H9 (cell line): ENCODE measurements around the gene ZMYM2. TPM values are rescaled to one million over a fixed set of nuclear protein-coding genes. Genes with fewer than 3 reads are reported as not detected.

Experiments
- DNase-seq: peaks from one replicate; pipeline ENCODE4 v3.0.0-alpha.2; 2017
- H2AFZ ChIP-seq: one replicate; pipeline ENCODE4 v1.6.1; 2013; ENCODE audit warnings: mild to moderate bottlenecking, low read length, control low read depth, moderate library complexity
- H2AK5ac ChIP-seq: 2 replicates; pipeline ENCODE4 v1.6.1; 2013; ENCODE audit warnings: low read length, control low read depth, mixed read lengths; ENCODE audit not compliant: insufficient read length
- H2BK120ac ChIP-seq: one replicate; pipeline ENCODE4 v1.6.1; 2013; ENCODE audit warnings: low read depth, mild to moderate bottlenecking, low read length, control low read depth, inconsistent platforms; ENCODE audit not compliant: poor library complexity, severe bottlenecking
- H2BK12ac ChIP-seq: 2 replicates; pipeline ENCODE4 v1.6.1; 2013; ENCODE audit warnings: low read length, control low read depth, mixed read lengths, low read depth; ENCODE audit not compliant: insufficient read length
- H2BK15ac ChIP-seq: 2 replicates; pipeline ENCODE4 v1.6.1; 2013; ENCODE audit warnings: low read depth, low read length, control low read depth
- H2BK20ac ChIP-seq: one replicate; pipeline ENCODE4 v1.6.1; 2013; ENCODE audit warnings: low read depth, mild to moderate bottlenecking, low read length, control low read depth, inconsistent platforms; ENCODE audit not compliant: poor library complexity, severe bottlenecking
- H2BK5ac ChIP-seq: 2 replicates; pipeline ENCODE4 v1.6.1; 2013; ENCODE audit warnings: low read length, control low read depth, mixed read lengths; ENCODE audit not compliant: insufficient read length
- H3K14ac ChIP-seq: 2 replicates; pipeline ENCODE4 v1.6.1; 2013; ENCODE audit warnings: low read length, control low read depth; ENCODE audit not compliant: insufficient read depth
- H3K18ac ChIP-seq: 2 replicates; pipeline ENCODE4 v1.6.1; 2013; ENCODE audit warnings: low read depth, mild to moderate bottlenecking, mixed read lengths, low read length, control low read depth; ENCODE audit not compliant: insufficient read length
- H3K23ac ChIP-seq: 2 replicates; pipeline ENCODE4 v1.6.1; 2013; ENCODE audit warnings: low read length, control low read depth, mixed read lengths, low read depth; ENCODE audit not compliant: insufficient read length
- H3K23me2 ChIP-seq: 2 replicates; pipeline ENCODE4 v1.6.1; 2013; ENCODE audit warnings: low read depth, mild to moderate bottlenecking, mixed read lengths, low read length, control low read depth; ENCODE audit not compliant: insufficient read length, poor library complexity, severe bottlenecking
- H3K27ac ChIP-seq: 2 replicates; pipeline ENCODE4 v1.5.1; 2013; ENCODE audit warnings: low read length, control low read depth, mixed read lengths, low read depth; ENCODE audit not compliant: insufficient read length
- H3K27me3 ChIP-seq: 2 replicates; pipeline ENCODE4 v1.6.1; 2013; ENCODE audit warnings: low read length, control low read depth, inconsistent platforms; ENCODE audit not compliant: insufficient read depth
- H3K4ac ChIP-seq: 2 replicates; pipeline ENCODE4 v1.6.1; 2013; ENCODE audit warnings: low read depth, mild to moderate bottlenecking, control low read depth, inconsistent platforms, low read length, moderate library complexity
- H3K4me1 ChIP-seq: 2 replicates; pipeline ENCODE4 v1.6.1; 2013; ENCODE audit warnings: low read length, control low read depth, inconsistent platforms; ENCODE audit not compliant: insufficient read depth
- H3K4me2 ChIP-seq: 2 replicates; pipeline ENCODE4 v1.6.1; 2013; ENCODE audit warnings: low read length, control low read depth, mixed read lengths; ENCODE audit not compliant: insufficient read length, insufficient read depth
- H3K56ac ChIP-seq: 2 replicates; pipeline ENCODE4 v1.6.1; 2013; ENCODE audit warnings: low read depth, mild to moderate bottlenecking, mixed read lengths, low read length, control low read depth; ENCODE audit not compliant: insufficient read length
- H3K79me1 ChIP-seq: 2 replicates; pipeline ENCODE4 v1.6.1; 2013; ENCODE audit warnings: low read depth, mild to moderate bottlenecking, moderate library complexity, low read length, control low read depth, inconsistent platforms; ENCODE audit not compliant: insufficient read depth, poor library complexity, severe bottlenecking
- H3K79me2 ChIP-seq: 2 replicates; pipeline ENCODE4 v1.6.1; 2013; ENCODE audit warnings: low read length, control low read depth, inconsistent platforms; ENCODE audit not compliant: insufficient read depth
- H3K9ac ChIP-seq: 2 replicates; pipeline ENCODE4 v1.6.1; 2013; ENCODE audit warnings: low read length, control low read depth, mixed read lengths; ENCODE audit not compliant: insufficient read length; ENCODE audit errors: extremely low read depth
- H3K9me3 ChIP-seq: one replicate; pipeline ENCODE4 v1.6.1; 2013; ENCODE audit warnings: low read depth, low read length, inconsistent platforms; ENCODE audit not compliant: control insufficient read depth
- H3T11ph ChIP-seq: one replicate; pipeline ENCODE4 v1.6.1; 2013; ENCODE audit warnings: mild to moderate bottlenecking, low read length, control low read depth, inconsistent platforms
- H4K20me1 ChIP-seq: one replicate; pipeline ENCODE4 v1.6.1; 2013; ENCODE audit not compliant: control insufficient read depth, insufficient read length, insufficient read depth
- H4K5ac ChIP-seq: 2 replicates; pipeline ENCODE4 v1.6.1; 2013; ENCODE audit warnings: low read depth, mild to moderate bottlenecking, mixed read lengths, low read length, control low read depth; ENCODE audit not compliant: insufficient read length
- H4K8ac ChIP-seq: replicated peaks from 2 replicates; pipeline ENCODE4 v1.6.1; 2013; ENCODE audit warnings: low read length, control low read depth, mixed read lengths, low read depth; ENCODE audit not compliant: insufficient read length
- H4K91ac ChIP-seq: 2 replicates; pipeline ENCODE4 v1.6.1; 2013; ENCODE audit warnings: low read depth, mild to moderate bottlenecking, moderate library complexity, mixed read lengths, low read length, control low read depth; ENCODE audit not compliant: insufficient read length
- H3K27ac Mint-ChIP-seq, 3 experiments: 2 replicates in 2 of 3; 3 replicates in 1 of 3; pipeline ENCODE4 v1.8.0; 2020 to 2021; ENCODE audit warnings: mixed read lengths in 3 of 3, mild to moderate bottlenecking in 1 of 3, moderate library complexity in 1 of 3
- H3K27me3 Mint-ChIP-seq: 2 replicates; pipeline ENCODE4 v1.8.0; 2021; ENCODE audit warnings: low read depth, mild to moderate bottlenecking, moderate library complexity, mixed read lengths
- H3K36me3 Mint-ChIP-seq, 3 experiments: 2 replicates in 2 of 3; 3 replicates in 1 of 3; pipeline ENCODE4 v1.8.0; 2020 to 2021; ENCODE audit warnings: low read depth in 3 of 3, mixed read lengths in 3 of 3; ENCODE audit not compliant: insufficient read depth in 1 of 3
- H3K4me1 Mint-ChIP-seq, 2 experiments: 2 replicates each; pipeline ENCODE4 v1.8.0; 2020; ENCODE audit warnings: mixed read lengths in 2 of 2
- H3K4me3 Mint-ChIP-seq, 2 experiments: 2 replicates in 1 of 2; 3 replicates in 1 of 2; pipeline ENCODE4 v1.8.0; 2020 to 2021; ENCODE audit warnings: mild to moderate bottlenecking in 2 of 2, mixed read lengths in 2 of 2, moderate library complexity in 1 of 2
- H3K9me3 Mint-ChIP-seq, 2 experiments: 2 replicates in 1 of 2; 3 replicates in 1 of 2; pipeline ENCODE4 v1.8.0; 2020; ENCODE audit warnings: mild to moderate bottlenecking in 2 of 2, mixed read lengths in 2 of 2, moderate library complexity in 1 of 2
- WGBS: extraction: QIAGEN DNeasy Blood & Tissue Kit; methylation state at CpG from one replicate; pipeline ENCODE4 v1.1.7; 2013; ENCODE audit warnings: missing lambda C conversion rate, low lambda C conversion rate, mixed read lengths; ENCODE audit not compliant: insufficient read length; ENCODE audit errors: extremely low coverage; 5-methylcytosine and 5-hydroxymethylcytosine counted together
- total RNA-seq: library from RNA; stranded (reverse); gene quantifications from 2 replicates; pipeline ENCODE4 v1.2.1, GENCODE V29; 2021
- TF ChIP-seq, protein P1 (sequence below): fragments of 200-600 bp; sonication (generic); conservative IDR thresholded peaks from 3 replicates; pipeline ENCODE4 v1.8.0; 2021; ENCODE audit warnings: antibody characterized with exemption, mild to moderate bottlenecking

ZMYM2 gene
- total RNA-seq, 1 experiment from 2014 or later: 173 TPM

DNA sequence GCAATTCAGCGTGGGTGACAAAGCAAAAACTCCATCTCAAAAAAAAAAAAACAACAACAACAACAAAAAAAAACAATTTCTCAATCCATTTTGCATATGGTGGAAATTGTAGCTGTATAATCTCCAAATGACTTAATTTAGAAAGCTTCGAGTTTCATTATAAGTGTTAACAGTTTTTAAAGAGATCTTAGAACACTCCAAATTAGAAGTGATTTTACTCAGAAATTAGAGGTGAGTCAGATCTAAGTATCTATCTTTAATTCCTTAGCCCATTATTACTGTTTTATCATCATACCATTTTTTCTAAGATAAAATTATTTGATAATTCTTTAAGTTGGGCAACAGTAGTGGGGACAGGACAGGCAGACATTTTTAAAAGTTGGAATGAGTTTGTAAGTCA is 60.5 kb downstream of the ZMYM2 start:
- H3K4ac ChIP-seq: no peak overlapping the region
- no peak overlapping the region for H4K91ac ChIP-seq
- TF ChIP-seq, protein P1, sequence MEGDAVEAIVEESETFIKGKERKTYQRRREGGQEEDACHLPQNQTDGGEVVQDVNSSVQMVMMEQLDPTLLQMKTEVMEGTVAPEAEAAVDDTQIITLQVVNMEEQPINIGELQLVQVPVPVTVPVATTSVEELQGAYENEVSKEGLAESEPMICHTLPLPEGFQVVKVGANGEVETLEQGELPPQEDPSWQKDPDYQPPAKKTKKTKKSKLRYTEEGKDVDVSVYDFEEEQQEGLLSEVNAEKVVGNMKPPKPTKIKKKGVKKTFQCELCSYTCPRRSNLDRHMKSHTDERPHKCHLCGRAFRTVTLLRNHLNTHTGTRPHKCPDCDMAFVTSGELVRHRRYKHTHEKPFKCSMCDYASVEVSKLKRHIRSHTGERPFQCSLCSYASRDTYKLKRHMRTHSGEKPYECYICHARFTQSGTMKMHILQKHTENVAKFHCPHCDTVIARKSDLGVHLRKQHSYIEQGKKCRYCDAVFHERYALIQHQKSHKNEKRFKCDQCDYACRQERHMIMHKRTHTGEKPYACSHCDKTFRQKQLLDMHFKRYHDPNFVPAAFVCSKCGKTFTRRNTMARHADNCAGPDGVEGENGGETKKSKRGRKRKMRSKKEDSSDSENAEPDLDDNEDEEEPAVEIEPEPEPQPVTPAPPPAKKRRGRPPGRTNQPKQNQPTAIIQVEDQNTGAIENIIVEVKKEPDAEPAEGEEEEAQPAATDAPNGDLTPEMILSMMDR: no peak
- no peak overlapping the region for H3K9ac ChIP-seq
- no peak overlapping the region for H2BK120ac ChIP-seq
- no peak overlapping the region for H4K8ac ChIP-seq
- no CpG with 5 or more reads among the region's 2 CpGs for WGBS
- H2AFZ ChIP-seq: no peak overlapping the region
- H3K79me2 ChIP-seq: peaks cover 2% of the 10 kb centered on the region; the same call in 1 of the 2 replicates
- no peak overlapping the region for H3K4me2 ChIP-seq
- H2BK15ac ChIP-seq: no peak overlapping the region
- H3K27me3 ChIP-seq: no peaks in the 10 kb centered on the region
- Mint-ChIP-seq H3K27ac (no peak overlapping the region), H3K9me3 (peaks cover 0 to 15% of the 10 kb centered on the region in 2 experiments; a peak in 3 of 5 replicates), H3K4me3 (no peak overlapping the region), H3K4me1 (peaks cover 24 to 37% of the 10 kb centered on the region in 2 experiments), H3K27me3 (no peaks in the 10 kb centered on the region), H3K36me3 (peaks cover 33 to 75% (median 57%) of the 10 kb centered on the region in 3 experiments)
- peaks cover 3% of the 10 kb centered on the region for H3K4me1 ChIP-seq
- DNase-seq: no peak
- H3K14ac ChIP-seq: no peak overlapping the region
- H4K20me1 ChIP-seq: no peaks in the 10 kb centered on the region
- no peak overlapping the region for H2BK12ac ChIP-seq
- H3K9me3 ChIP-seq: no peaks in the 10 kb centered on the region
- H3K23ac ChIP-seq: no peak overlapping the region
- H2BK5ac ChIP-seq: no peak overlapping the region
- H3K18ac ChIP-seq: no peak overlapping the region
- no peak overlapping the region for H3T11ph ChIP-seq
- no peak overlapping the region for H2BK20ac ChIP-seq
- no peaks in the 10 kb centered on the region for H3K79me1 ChIP-seq
- H4K5ac ChIP-seq: no peak overlapping the region
- H2AK5ac ChIP-seq: no peak overlapping the region
- H3K23me2 ChIP-seq: no peaks in the 10 kb centered on the region
- no peak overlapping the region for H3K27ac ChIP-seq
- H3K56ac ChIP-seq: no peak overlapping the region
